ENCODE results near the gene EEF1A1. TPM values are rescaled to one million over a fixed set of nuclear protein-coding genes. Genes with fewer than 3 reads are reported as not detected.

Gene EEF1A1
- total RNA-seq, 2 donors from 2014 or later: 10,985 to 16,838 TPM

- ATAC-seq (no peak), DNase-seq (ENCODE audit: low spot score in 2 of 2) (no peak)
- Mint-ChIP-seq H3K36me3 (peaks cover 8 to 23% of the 10 kb centered on the region in 2 donors), H3K27ac (peak overlapping the region in 1 of 2 donors; percentile 63), H3K9me3 (no peaks in the 10 kb centered on the region)
These were observed 36.4 kb downstream of the EEF1A1 start for GRCh38 chr6:73484438-73484837.

- ATAC-seq (no peak), DNase-seq (ENCODE audit: low spot score in 2 of 2) (no peak)
- H3K9me3 Mint-ChIP-seq: no peaks in the 10 kb centered on the region
- H3K27ac Mint-ChIP-seq: peak overlapping the region in 1 of 2 donors; percentile 72
- H3K36me3 Mint-ChIP-seq: peaks cover 5 to 7% of the 10 kb centered on the region in 2 donors
These were observed 38.9 kb downstream of the EEF1A1 start for GRCh38 chr6:73481969-73482368.

GRCh38 chr6:73477407-73477806 lies 43.4 kb downstream of the EEF1A1 start:
- ATAC-seq (no peak), DNase-seq (ENCODE audit: low spot score in 2 of 2) (no peak)
- Mint-ChIP-seq H3K27ac (no peak overlapping the region), H3K36me3 (peaks cover 5 to 7% of the 10 kb centered on the region in 2 donors), H3K9me3 (no peaks in the 10 kb centered on the region)

- ATAC-seq (no peak), DNase-seq (ENCODE audit: low spot score in 2 of 2) (no peak)
- Mint-ChIP-seq H3K9me3 (no peaks in the 10 kb centered on the region), H3K36me3 (peaks cover under 1 to 7% of the 10 kb centered on the region in 2 donors), H3K27ac (no peak overlapping the region)
These were observed 44.1 kb downstream of the EEF1A1 start for GRCh38 chr6:73476723-73477122.

- Mint-ChIP-seq H3K9me3 (no peaks in the 10 kb centered on the region), H3K36me3 (peaks cover 4 to 5% of the 10 kb centered on the region in 2 donors), H3K27ac (peak overlapping the region; percentile 48 to 78)
- DNase-seq (ENCODE audit: low spot score in 2 of 2) (no peak), ATAC-seq (peak in 1 of 2 donors; percentile 53)
These were observed 49.0 kb downstream of the EEF1A1 start for GRCh38 chr6:73471686-73472290.

Other genes starting within 250 kb of the EEF1A1 start
- not detected for gene DPPA5, start 166.8 kb downstream of the EEF1A1 start, total RNA-seq
- under 1 TPM in 1 of 2 donors, not detected in 1; 0.23 TPM for gene KHDC3L, start 158.4 kb downstream of the EEF1A1 start, total RNA-seq
- under 1 TPM in 1 of 2 donors, not detected in 1; 0.48 TPM for gene OOEP, start 151.1 kb downstream of the EEF1A1 start, total RNA-seq
- gene DDX43, start 126.2 kb downstream of the EEF1A1 start, total RNA-seq: under 1 TPM; 0.09 to 0.58 TPM
- gene CGAS, start 68.7 kb downstream of the EEF1A1 start, total RNA-seq: 10 to 100 TPM; 22.1 to 34.6 TPM
- gene MTO1, start 59.3 kb downstream of the EEF1A1 start, total RNA-seq: 10 to 100 TPM; 40.9 to 66.3 TPM
- 1 to 10 TPM; 5.3 to 7.2 TPM for gene SLC17A5, start 133.0 kb upstream of the EEF1A1 start, total RNA-seq
- gene CD109, start 175.2 kb upstream of the EEF1A1 start, total RNA-seq: 10 to 100 TPM; 15.4 to 30.3 TPM

All from activated naive CD4-positive, alpha-beta T cell treated with anti-CD3 and anti-CD28 coated beads, Interleukin-2, amount 50 U/mL, for 72 hours (primary cell).